HEK293T (cell line): Measurements from ENCODE around the gene SERPINB12.

Experiments used
- CTCF ChIA-PET: fragments of 350-600 bp; formaldehyde crosslinking; extraction: SDS; loops from one replicate; lab custom pipeline; 2021; ENCODE audit warnings: antibody characterized with exemption, inconsistent platforms; lab: Yijun Ruan, JAX
- POLR2A ChIA-PET: fragments of 350-600 bp; formaldehyde crosslinking; extraction: SDS; loops from one replicate; lab custom pipeline; 2020; ENCODE audit warnings: antibody characterized with exemption, inconsistent platforms; lab: Yijun Ruan, JAX
- DNase-seq: peaks from one replicate; pipeline ENCODE4 v3.0.0; 2012; ENCODE audit warnings: mixed read lengths; ENCODE audit errors: extremely low spot score
- ARNT ChIP-seq: fragments of 450-650 bp; IDR thresholded peaks from 2 replicates; pipeline ENCODE4 v1.6.1; 2017; ENCODE audit warnings: mild to moderate bottlenecking
- BHLHE40 ChIP-seq: fragments of 450-650 bp; IDR thresholded peaks from 2 replicates; pipeline ENCODE4 v1.6.1; 2016; ENCODE audit warnings: mild to moderate bottlenecking, moderate library complexity, borderline replicate concordance
- CTBP1 ChIP-seq: fragments of 450-650 bp; IDR thresholded peaks from 2 replicates; pipeline ENCODE4 v1.6.1; 2016; ENCODE audit warnings: borderline replicate concordance
- ELF4 ChIP-seq: fragments of 450-650 bp; IDR thresholded peaks from 2 replicates; pipeline ENCODE4 v1.6.1; 2017; ENCODE audit warnings: antibody characterized with exemption
- FOXA1 ChIP-seq: fragments of 450-650 bp; IDR thresholded peaks from 2 replicates; pipeline ENCODE4 v1.6.1; 2016; ENCODE audit warnings: mild to moderate bottlenecking
- FOXK2 ChIP-seq: fragments of 450-650 bp; IDR thresholded peaks from 2 replicates; pipeline ENCODE4 v1.6.1; 2016; ENCODE audit warnings: mild to moderate bottlenecking
- FOXM1 ChIP-seq: fragments of 450-650 bp; IDR thresholded peaks from 2 replicates; pipeline ENCODE4 v1.6.1; 2017; ENCODE audit warnings: mild to moderate bottlenecking, borderline replicate concordance
- HDGF ChIP-seq: fragments of 450-650 bp; IDR thresholded peaks from 2 replicates; pipeline ENCODE4 v1.6.1; 2017; ENCODE audit warnings: antibody characterized with exemption, borderline replicate concordance
- L3MBTL2 ChIP-seq: fragments of 450-650 bp; conservative IDR thresholded peaks from 2 replicates; pipeline ENCODE4 v1.6.1; 2016; ENCODE audit warnings: mild to moderate bottlenecking
- LEF1 ChIP-seq: fragments of 450-650 bp; IDR thresholded peaks from 2 replicates; pipeline ENCODE4 v1.6.1; 2017; ENCODE audit warnings: mild to moderate bottlenecking, borderline replicate concordance
- NFRKB ChIP-seq: fragments of 450-650 bp; IDR thresholded peaks from 2 replicates; pipeline ENCODE4 v1.6.1; 2016; ENCODE audit warnings: mild to moderate bottlenecking, moderate library complexity
- PKNOX1 ChIP-seq: fragments of 450-650 bp; IDR thresholded peaks from 2 replicates; pipeline ENCODE4 v1.6.1; 2016
- SP1 ChIP-seq: fragments of 450-650 bp; IDR thresholded peaks from 2 replicates; pipeline ENCODE4 v1.6.1; 2017
- SUZ12 ChIP-seq: fragments of 450-650 bp; IDR thresholded peaks from 2 replicates; pipeline ENCODE4 v1.6.1; 2016; ENCODE audit warnings: mild to moderate bottlenecking
- TARDBP ChIP-seq: fragments of 450-650 bp; IDR thresholded peaks from 2 replicates; pipeline ENCODE4 v1.6.1; 2016
- ZNF384 ChIP-seq: fragments of 450-650 bp; IDR thresholded peaks from 2 replicates; pipeline ENCODE4 v1.6.1; 2016

The SERPINB12 gene, protein sequence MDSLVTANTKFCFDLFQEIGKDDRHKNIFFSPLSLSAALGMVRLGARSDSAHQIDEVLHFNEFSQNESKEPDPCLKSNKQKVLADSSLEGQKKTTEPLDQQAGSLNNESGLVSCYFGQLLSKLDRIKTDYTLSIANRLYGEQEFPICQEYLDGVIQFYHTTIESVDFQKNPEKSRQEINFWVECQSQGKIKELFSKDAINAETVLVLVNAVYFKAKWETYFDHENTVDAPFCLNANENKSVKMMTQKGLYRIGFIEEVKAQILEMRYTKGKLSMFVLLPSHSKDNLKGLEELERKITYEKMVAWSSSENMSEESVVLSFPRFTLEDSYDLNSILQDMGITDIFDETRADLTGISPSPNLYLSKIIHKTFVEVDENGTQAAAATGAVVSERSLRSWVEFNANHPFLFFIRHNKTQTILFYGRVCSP

DNA sequence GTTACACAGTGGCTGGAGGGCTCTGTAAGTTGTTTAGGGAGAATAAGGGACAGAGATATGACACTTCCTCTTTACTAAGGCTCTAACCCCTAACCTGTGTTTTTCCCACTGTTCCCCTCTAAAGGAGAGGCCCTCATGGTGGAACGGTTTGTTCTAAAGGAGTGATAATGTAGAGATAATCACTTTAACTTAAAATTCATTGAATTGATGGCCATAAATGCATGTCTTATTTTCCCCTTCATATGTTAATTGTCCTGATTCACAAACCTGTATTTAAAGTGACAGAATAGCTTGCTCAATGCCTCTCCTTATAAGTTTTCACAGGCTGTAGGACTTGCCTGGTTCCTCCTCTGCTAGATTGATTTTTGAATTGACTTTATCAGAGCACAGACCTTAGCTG lies at the start of gene SERPINB12:
TSS of gene SERPINB12 (plus strand) at position 301 of the 400 bp plus-strand sequence. CDS start 13,791 bp downstream, outside the sequence.
- CTCF ChIA-PET = interaction anchor here (0.7 kb wide), 1 partner anchor 37 kb away, joined by 3 read pairs; no protein-coding TSS in a partner anchor
- POLR2A ChIA-PET = no interaction called here
- no peak for DNase-seq
- TF ChIP-seq CTBP1 (no peak), FOXM1 (no peak), FOXA1 (no peak), FOXK2 (no peak), ARNT (no peak), BHLHE40 (no peak), SP1 (no peak)

DNA sequence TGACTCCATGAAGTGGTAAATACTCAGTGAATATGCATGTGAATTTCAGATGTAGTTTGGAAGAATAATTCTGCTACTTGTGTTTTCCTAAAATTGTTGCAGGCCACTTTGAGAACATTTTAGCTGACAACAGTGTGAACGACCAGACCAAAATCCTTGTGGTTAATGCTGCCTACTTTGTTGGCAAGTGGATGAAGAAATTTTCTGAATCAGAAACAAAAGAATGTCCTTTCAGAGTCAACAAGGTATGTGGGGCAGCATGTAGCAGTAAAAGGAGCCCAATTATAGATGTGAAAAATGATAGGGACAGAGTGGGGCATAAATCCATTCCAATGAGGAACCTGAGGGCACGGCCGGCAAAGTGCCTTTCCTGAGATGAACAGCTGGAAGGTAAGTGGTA lies 49.3 kb upstream of the SERPINB12 start:
- TF ChIP-seq PKNOX1 (no peak), FOXM1 (no peak), FOXA1 (no peak), ZNF384 (no peak), BHLHE40 (no peak), LEF1 (no peak), CTBP1 (no peak), SP1 (no peak), ARNT (no peak), HDGF (no peak), TARDBP (no peak), SUZ12 (no peak), ELF4 (no peak), FOXK2 (no peak), L3MBTL2 (no peak), NFRKB (no peak)
- CTCF ChIA-PET = no interaction called here
- POLR2A ChIA-PET = no interaction called here
- DNase-seq = no peak

GRCh38 chr18:63495675-63496074 lies 46.5 kb upstream of the SERPINB12 start:
- CTCF ChIA-PET = no interaction called here
- no peak for DNase-seq
- no peak for TF ChIP-seq FOXM1
- no peak for TF ChIP-seq ELF4
- TF ChIP-seq BHLHE40 = no peak
- TF ChIP-seq CTBP1 = no peak
- TF ChIP-seq ARNT = no peak
- no peak for TF ChIP-seq FOXA1
- no peak for TF ChIP-seq SP1
- no peak for TF ChIP-seq ZNF384
- TF ChIP-seq HDGF = no peak
- TF ChIP-seq LEF1 = no peak
- no peak for TF ChIP-seq TARDBP
- no peak for TF ChIP-seq PKNOX1
- no peak for TF ChIP-seq SUZ12
- no peak for TF ChIP-seq FOXK2
- no peak for TF ChIP-seq NFRKB
- POLR2A ChIA-PET = no interaction called here

DNA sequence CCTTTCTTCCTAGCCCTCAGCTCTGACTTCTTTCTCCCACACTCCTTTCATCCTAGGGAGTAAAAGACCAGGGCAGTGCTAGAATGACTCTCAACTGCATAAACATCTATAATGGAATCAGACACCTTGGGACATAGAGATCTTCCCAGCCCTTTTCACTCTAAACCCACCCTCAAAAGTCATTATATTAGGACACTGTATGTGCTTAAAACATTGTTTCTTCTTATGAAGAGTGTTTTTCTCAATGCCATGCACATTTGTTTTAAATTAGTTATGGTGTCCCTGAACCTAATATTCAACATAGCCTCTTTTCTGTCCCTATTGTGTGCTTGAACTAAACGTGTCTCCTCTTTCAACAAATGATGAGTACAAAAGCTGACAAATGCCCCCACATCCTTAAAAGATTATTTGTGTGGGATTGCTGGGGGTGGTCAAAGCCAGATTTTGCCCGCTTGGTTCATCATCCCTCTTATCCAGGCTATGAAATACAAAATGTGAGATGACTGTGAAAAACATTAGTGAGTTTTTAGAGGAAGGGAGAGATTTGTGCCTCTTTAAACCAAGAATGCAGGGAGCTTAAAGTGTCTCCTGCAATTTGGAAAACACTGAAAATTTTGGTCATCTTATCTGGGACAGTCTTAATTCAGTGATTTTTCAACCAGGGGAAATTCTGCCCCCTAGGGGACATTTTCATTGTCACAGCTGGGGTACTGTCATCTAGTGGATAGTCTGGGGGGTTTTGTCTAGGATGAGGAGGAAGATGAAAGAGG lies 36.4 kb upstream of the SERPINB12 start:
- POLR2A ChIA-PET = no interaction called here
- CTCF ChIA-PET = interaction anchor here (0.9 to 1.1 kb wide), 2 partner anchors 30 to 71 kb away, joined by 3 read pairs; no protein-coding TSS in a partner anchor
- peak; percentile 32 for DNase-seq
- no peak for TF ChIP-seq FOXM1
- no peak for TF ChIP-seq NFRKB
- TF ChIP-seq SUZ12 = no peak
- TF ChIP-seq CTBP1 = no peak
- TF ChIP-seq ELF4 = no peak
- TF ChIP-seq ARNT = no peak
- TF ChIP-seq HDGF = no peak
- no peak for TF ChIP-seq FOXK2
- no peak for TF ChIP-seq TARDBP
- TF ChIP-seq ZNF384 = no peak
- TF ChIP-seq FOXA1 = no peak
- no peak for TF ChIP-seq BHLHE40
- TF ChIP-seq SP1 = no peak
- TF ChIP-seq L3MBTL2 = no peak
- TF ChIP-seq LEF1 = no peak
- TF ChIP-seq PKNOX1 = no peak

DNA sequence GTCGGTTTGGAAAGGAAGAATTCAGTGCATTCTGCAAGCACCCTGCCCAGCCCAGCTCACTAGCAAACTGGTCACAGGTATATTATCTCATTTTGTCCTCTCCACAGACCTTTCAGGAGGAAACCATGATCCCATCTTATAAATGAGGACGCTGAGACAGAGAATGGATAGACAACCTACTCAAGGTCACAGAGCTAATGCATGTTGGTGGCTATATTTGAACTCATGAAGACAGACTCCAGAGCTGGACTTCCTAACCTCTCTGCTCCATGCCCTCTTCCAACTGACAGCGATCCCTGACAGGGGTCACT lies 35.9 kb upstream of the SERPINB12 start:
- POLR2A ChIA-PET = no interaction called here
- no peak for TF ChIP-seq NFRKB
- TF ChIP-seq FOXK2 = no peak
- TF ChIP-seq CTBP1 = no peak
- TF ChIP-seq L3MBTL2 = no peak
- TF ChIP-seq TARDBP = no peak
- no peak for TF ChIP-seq LEF1
- TF ChIP-seq BHLHE40 = no peak
- no peak for TF ChIP-seq ZNF384
- no peak for TF ChIP-seq ARNT
- no peak for TF ChIP-seq SUZ12
- CTCF ChIA-PET = interaction anchor here (0.6 to 1.1 kb wide), 3 partner anchors 30 to 488 kb away, joined by 3 read pairs; no protein-coding TSS in a partner anchor
- DNase-seq = no peak
